Hepatocyte (in vitro differentiated cells): ENCODE results near the gene DBH. TPM values are rescaled to one million over a fixed set of nuclear protein-coding genes. Genes with fewer than 3 reads are reported as not detected.

Experiments used
- DNase-seq: peaks from one replicate; pipeline ENCODE4 v3.0.0-alpha.2; 2016; ENCODE audit warnings: low spot score
- H2AFZ ChIP-seq: fragments of 200-600 bp; sonication (generic); 2 replicates; pipeline ENCODE4 v1.6.0; 2016; ENCODE audit warnings: antibody characterized with exemption, mild to moderate bottlenecking
- H3K27ac ChIP-seq: fragments of 200-600 bp; sonication (generic); 2 replicates; pipeline ENCODE4 v1.5.1; 2016; ENCODE audit warnings: mild to moderate bottlenecking
- H3K27me3 ChIP-seq: fragments of 200-600 bp; sonication (generic); 2 replicates; pipeline ENCODE4 v1.6.1; 2016
- H3K36me3 ChIP-seq: fragments of 200-600 bp; sonication (generic); replicated peaks from 2 replicates; pipeline ENCODE4 v1.5.1; 2016; ENCODE audit warnings: low read depth; ENCODE audit not compliant: insufficient read depth
- H3K4me1 ChIP-seq: fragments of 200-600 bp; sonication (generic); 2 replicates; pipeline ENCODE4 v1.5.1; 2016; ENCODE audit warnings: mild to moderate bottlenecking, moderate library complexity; ENCODE audit not compliant: insufficient read depth
- H3K4me2 ChIP-seq: fragments of 200-600 bp; sonication (generic); 2 replicates; pipeline ENCODE4 v1.6.0; 2016
- H3K4me3 ChIP-seq: fragments of 200-600 bp; sonication (generic); 2 replicates; pipeline ENCODE4 v1.5.1; 2016; ENCODE audit warnings: mild to moderate bottlenecking
- H3K79me2 ChIP-seq: fragments of 200-600 bp; sonication (generic); 2 replicates; pipeline ENCODE4 v1.6.0; 2017; ENCODE audit warnings: mild to moderate bottlenecking
- H3K9me2 ChIP-seq: fragments of 200-600 bp; sonication (generic); replicated peaks from 2 replicates; pipeline ENCODE4 v1.6.0; 2017; ENCODE audit warnings: mild to moderate bottlenecking; ENCODE audit not compliant: insufficient read depth
- H3K9me3 ChIP-seq: fragments of 200-600 bp; sonication (generic); 2 replicates; pipeline ENCODE4 v1.5.1; 2016; ENCODE audit warnings: low read depth, mild to moderate bottlenecking
- H4K20me1 ChIP-seq: fragments of 200-600 bp; sonication (generic); 2 replicates; pipeline ENCODE4 v1.6.0; 2016; ENCODE audit warnings: mild to moderate bottlenecking; ENCODE audit not compliant: insufficient read depth, poor library complexity, severe bottlenecking
- CTCF ChIP-seq: fragments of 200-600 bp; sonication (generic); IDR thresholded peaks from 2 replicates; pipeline ENCODE4 v1.5.1; 2016; ENCODE audit warnings: antibody characterized with exemption, mild to moderate bottlenecking; ENCODE audit not compliant: poor library complexity
- EZH2 ChIP-seq: fragments of 200-600 bp; sonication (generic); IDR thresholded peaks from 2 replicates; pipeline ENCODE4 v1.6.1; 2016; ENCODE audit warnings: antibody characterized with exemption, mild to moderate bottlenecking, borderline replicate concordance
- EZH2phosphoT487 ChIP-seq: fragments of 200-600 bp; sonication (generic); IDR thresholded peaks from one replicate; pipeline ENCODE4 v1.6.1; 2018; ENCODE audit warnings: antibody characterized with exemption, mild to moderate bottlenecking, low read depth, moderate library complexity; ENCODE audit not compliant: unreplicated experiment, severe bottlenecking
- WGBS: methylation state at CpG from one replicate; pipeline ENCODE4 v1.1.6; 2016; ENCODE audit warnings: low lambda C conversion rate; ENCODE audit errors: missing lambda C conversion rate; 5-methylcytosine and 5-hydroxymethylcytosine counted together
- polyA plus RNA-seq: library from polyadenylated mRNA; unstranded; fragments of >200 nt; fragmentation: Nextera tagmentation; extraction: Ambion mirVana; gene quantifications from 2 replicates; pipeline ENCODE4 v1.2.1, GENCODE V29; 2016
- total RNA-seq: library from RNA; depleted of rRNA; stranded (reverse); fragments of >200 nt; gene quantifications from 2 replicates; pipeline ENCODE4 v1.2.3, GENCODE V29; 2014

The DBH gene
- total and polyA plus RNA-seq, 2 experiments from 2014 or later: 0.44 TPM; not detected in 1

- Histone ChIP-seq H2AFZ (no peak overlapping the region), H3K4me3 (no peak overlapping the region), H3K9me2 (no peaks in the 10 kb centered on the region), H3K27ac (peak overlapping the region; percentile 16), H4K20me1 (no peaks in the 10 kb centered on the region), H3K4me2 (no peak overlapping the region), H3K9me3 (no peaks in the 10 kb centered on the region), H3K4me1 (peaks cover 17% of the 10 kb centered on the region), H3K79me2 (no peaks in the 10 kb centered on the region), H3K36me3 (no peaks in the 10 kb centered on the region), H3K27me3 (no peaks in the 10 kb centered on the region)
- 81% methylated on average over 9 of the region's 10 CpGs for WGBS
- no peak for TF ChIP-seq CTCF
- no peak for DNase-seq
These were observed 53.1 kb downstream of the DBH start for GRCh38 chr9:133689151-133689763.

- Histone ChIP-seq H3K4me3 (no peak overlapping the region), H3K27ac (peak overlapping the region; percentile 42), H2AFZ (no peak overlapping the region), H3K27me3 (no peaks in the 10 kb centered on the region), H3K9me3 (no peaks in the 10 kb centered on the region), H3K4me1 (peaks cover 17% of the 10 kb centered on the region), H3K9me2 (no peaks in the 10 kb centered on the region), H3K79me2 (no peaks in the 10 kb centered on the region), H3K36me3 (no peaks in the 10 kb centered on the region), H4K20me1 (no peaks in the 10 kb centered on the region), H3K4me2 (no peak overlapping the region)
- peak; percentile 67 for DNase-seq
- 57% methylated on average over 11 of the region's 11 CpGs for WGBS
- TF ChIP-seq EZH2phosphoT487 (no peak), EZH2 (no peak)
These were observed 54.0 kb downstream of the DBH start for GRCh38 chr9:133690081-133690561.

GRCh38 chr9:133691191-133691590 is 55.0 kb downstream of the DBH start:
- no peaks in the 10 kb centered on the region for H3K27me3 ChIP-seq
- no peaks in the 10 kb centered on the region for H4K20me1 ChIP-seq
- no peak overlapping the region for H3K4me3 ChIP-seq
- no peak for TF ChIP-seq EZH2
- TF ChIP-seq CTCF: no peak
- no peak for TF ChIP-seq EZH2phosphoT487
- no peaks in the 10 kb centered on the region for H3K9me3 ChIP-seq
- no peaks in the 10 kb centered on the region for H3K36me3 ChIP-seq
- H3K79me2 ChIP-seq: no peaks in the 10 kb centered on the region
- no peaks in the 10 kb centered on the region for H3K9me2 ChIP-seq
- no peak for DNase-seq
- no peak overlapping the region for H2AFZ ChIP-seq
- H3K27ac ChIP-seq: peak overlapping the region; percentile 12
- H3K4me2 ChIP-seq: no peak overlapping the region
- WGBS: 76% methylated on average over 4 of the region's 4 CpGs
- peaks cover 17% of the 10 kb centered on the region for H3K4me1 ChIP-seq

- peaks cover 17% of the 10 kb centered on the region for H3K4me1 ChIP-seq
- peak; percentile 64 for DNase-seq
- H3K4me3 ChIP-seq: no peak overlapping the region
- H2AFZ ChIP-seq: no peak overlapping the region
- H3K9me2 ChIP-seq: no peaks in the 10 kb centered on the region
- H3K9me3 ChIP-seq: no peaks in the 10 kb centered on the region
- no peaks in the 10 kb centered on the region for H3K79me2 ChIP-seq
- H3K36me3 ChIP-seq: no peaks in the 10 kb centered on the region
- H3K27me3 ChIP-seq: no peaks in the 10 kb centered on the region
- TF ChIP-seq EZH2 (no peak), CTCF (no peak), EZH2phosphoT487 (no peak)
- peak overlapping the region; percentile 12 for H3K27ac ChIP-seq
- H3K4me2 ChIP-seq: no peak overlapping the region
- no peaks in the 10 kb centered on the region for H4K20me1 ChIP-seq
- WGBS: 78% methylated on average over 19 of the region's 19 CpGs
These were observed 55.6 kb downstream of the DBH start for GRCh38 chr9:133691626-133692363.
